Bronchus fibroblast of lung (primary cell): ENCODE results near the gene POU4F2. TPM values are rescaled to one million over a fixed set of nuclear protein-coding genes. Genes with fewer than 3 reads are reported as not detected.

Source experiments
- total RNA-seq: library from RNA; depleted of rRNA; stranded (reverse); fragments of >200 nt; gene quantifications from 2 replicates; pipeline ENCODE4 v1.2.3, GENCODE V29; 2015

Gene POU4F2, protein sequence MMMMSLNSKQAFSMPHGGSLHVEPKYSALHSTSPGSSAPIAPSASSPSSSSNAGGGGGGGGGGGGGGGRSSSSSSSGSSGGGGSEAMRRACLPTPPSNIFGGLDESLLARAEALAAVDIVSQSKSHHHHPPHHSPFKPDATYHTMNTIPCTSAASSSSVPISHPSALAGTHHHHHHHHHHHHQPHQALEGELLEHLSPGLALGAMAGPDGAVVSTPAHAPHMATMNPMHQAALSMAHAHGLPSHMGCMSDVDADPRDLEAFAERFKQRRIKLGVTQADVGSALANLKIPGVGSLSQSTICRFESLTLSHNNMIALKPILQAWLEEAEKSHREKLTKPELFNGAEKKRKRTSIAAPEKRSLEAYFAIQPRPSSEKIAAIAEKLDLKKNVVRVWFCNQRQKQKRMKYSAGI
- not detected in 2 replicates for total RNA-seq

GRCh38 chr4:146638786-146639505 lies at the start of gene POU4F2:
Gene POU4F2, plus strand, starts transcription at chr4:146638893. Its CDS starts 248 bp downstream, at chr4:146639141.

Other genes starting within 250 kb of the POU4F2 start
- 4.5 and 4.6 TPM in 2 replicates for gene SLC10A7, start 117.0 kb upstream of the POU4F2 start, total RNA-seq